ENCODE results near the gene RHOT2.

RHOT2 gene

GRCh38 chr16:678209-678857, 10.4 kb downstream of the RHOT2 start:
- DNase-seq (ENCODE audit: low read depth) = no peak
- TF ChIP-seq CTCF (IDR thresholded peaks at IDR 0.05; ENCODE audit: control insufficient read depth, insufficient read depth, low read depth, low read length, missing control alignments) = no peak
- H3K4me3 ChIP-seq (ENCODE audit: control insufficient read depth, low read depth, low read length) = no peak overlapping the region

GRCh38 chr16:678858-679813, 11.2 kb downstream of the RHOT2 start:
- H3K4me3 ChIP-seq (ENCODE audit: control insufficient read depth, low read depth, low read length) = peak overlapping the region; percentile 49
- DNase-seq (ENCODE audit: low read depth) = no peak
- TF ChIP-seq CTCF (IDR thresholded peaks at IDR 0.05; ENCODE audit: control insufficient read depth, insufficient read depth, low read depth, low read length, missing control alignments) = no peak

GRCh38 chr16:679814-680624, 12.1 kb downstream of the RHOT2 start, which contains the start of gene STUB1:
TSS of gene STUB1 (plus strand) at chr16:680410. CDS start at chr16:680526, 116 bp downstream.
- no peak for DNase-seq (ENCODE audit: low read depth)
- peak within 1 kb of the TSS; percentile 77 for H3K4me3 ChIP-seq (ENCODE audit: control insufficient read depth, low read depth, low read length)
- TF ChIP-seq CTCF (IDR thresholded peaks at IDR 0.05; ENCODE audit: control insufficient read depth, insufficient read depth, low read depth, low read length, missing control alignments) = no peak

GRCh38 chr16:680625-680945, 12.7 kb downstream of the RHOT2 start:
- H3K4me3 ChIP-seq (ENCODE audit: control insufficient read depth, low read depth, low read length) = peak overlapping the region; percentile 77
- no peak for TF ChIP-seq CTCF (IDR thresholded peaks at IDR 0.05; ENCODE audit: control insufficient read depth, insufficient read depth, low read depth, low read length, missing control alignments)
- DNase-seq (ENCODE audit: low read depth) = no peak

DNA sequence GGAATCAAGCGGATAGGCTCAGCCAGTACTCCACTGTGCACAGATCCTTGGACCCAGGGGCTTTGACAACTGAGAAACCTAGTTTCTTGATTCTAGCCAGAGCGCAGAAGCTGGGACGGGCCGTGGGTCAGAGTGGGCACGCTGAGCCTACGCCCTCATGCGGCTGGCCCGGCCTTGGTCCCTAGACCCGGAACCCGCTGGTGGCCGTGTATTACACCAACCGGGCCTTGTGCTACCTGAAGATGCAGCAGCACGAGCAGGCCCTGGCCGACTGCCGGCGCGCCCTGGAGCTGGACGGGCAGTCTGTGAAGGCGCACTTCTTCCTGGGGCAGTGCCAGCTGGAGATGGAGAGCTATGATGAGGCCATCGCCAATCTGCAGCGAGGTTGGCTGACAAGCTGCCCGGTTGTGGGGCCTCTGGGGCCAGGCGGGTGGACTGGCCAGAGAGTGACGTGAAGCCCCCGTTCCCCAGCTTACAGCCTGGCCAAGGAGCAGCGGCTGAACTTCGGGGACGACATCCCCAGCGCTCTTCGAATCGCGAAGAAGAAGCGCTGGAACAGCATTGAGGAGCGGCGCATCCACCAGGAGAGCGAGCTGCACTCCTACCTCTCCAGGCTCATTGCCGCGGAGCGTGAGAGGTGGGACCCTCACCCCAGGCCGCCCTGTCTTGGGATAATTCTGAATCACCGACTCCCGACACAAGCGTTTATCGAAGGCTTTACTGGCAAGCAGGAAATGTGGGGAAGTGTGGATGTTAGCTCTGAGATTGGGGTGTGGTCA, 13.2 kb downstream of the RHOT2 start:
- no peak for TF ChIP-seq CTCF (IDR thresholded peaks at IDR 0.05; ENCODE audit: control insufficient read depth, insufficient read depth, low read depth, low read length, missing control alignments)
- DNase-seq (ENCODE audit: low read depth) = no peak

More for the DNA sequence above, 13.2 kb downstream of the RHOT2 start:
- H3K4me3 ChIP-seq (ENCODE audit: control insufficient read depth, low read depth, low read length) = peak overlapping the region; percentile 77
